Effector memory CD4-positive, alpha-beta T cell (primary cell): ENCODE results near the gene GJA1.

Experiments
- DNase-seq, 3 donors: peaks; one replicate each; pipeline ENCODE4 v3.0.0-alpha.2; 2020
- H3K27ac ChIP-seq: 2 replicates; pipeline ENCODE4 v1.7.0; 2013; ENCODE audit warnings: mild to moderate bottlenecking, low read length, moderate library complexity; ENCODE audit not compliant: insufficient read depth, poor library complexity, severe bottlenecking
- H3K27me3 ChIP-seq: replicated peaks from 2 replicates; pipeline ENCODE4 v1.7.0; 2013; ENCODE audit warnings: mild to moderate bottlenecking, low read length; ENCODE audit not compliant: insufficient read depth, control insufficient read depth, poor library complexity, severe bottlenecking
- H3K36me3 ChIP-seq: 2 replicates; pipeline ENCODE4 v1.7.0; 2013; ENCODE audit warnings: mild to moderate bottlenecking, low read length, moderate library complexity; ENCODE audit not compliant: control insufficient read depth, insufficient read depth
- H3K4me1 ChIP-seq: 2 replicates; pipeline ENCODE4 v1.7.0; 2013; ENCODE audit warnings: low read length, mild to moderate bottlenecking; ENCODE audit not compliant: control insufficient read depth, insufficient read depth, poor library complexity, severe bottlenecking
- H3K4me3 ChIP-seq: 2 replicates; pipeline ENCODE4 v1.7.0; 2013; ENCODE audit warnings: low read length, low read depth, mild to moderate bottlenecking; ENCODE audit not compliant: insufficient read depth, poor library complexity, severe bottlenecking
- H3K9me3 ChIP-seq: 2 replicates; pipeline ENCODE4 v1.7.0; 2013; ENCODE audit warnings: mild to moderate bottlenecking, low read length, moderate library complexity; ENCODE audit not compliant: control insufficient read depth

The GJA1 gene

GRCh38 chr6:121482004-121482693 is 46.7 kb downstream of the GJA1 start:
- no peaks in the 10 kb centered on the region for H3K36me3 ChIP-seq
- H3K27ac ChIP-seq: no peak overlapping the region
- H3K4me3 ChIP-seq: no peak overlapping the region
- no peaks in the 10 kb centered on the region for H3K9me3 ChIP-seq
- H3K27me3 ChIP-seq: no peaks in the 10 kb centered on the region
- no peaks in the 10 kb centered on the region for H3K4me1 ChIP-seq
- DNase-seq: no peak

GRCh38 chr6:121482751-121483150 is 47.3 kb downstream of the GJA1 start:
- DNase-seq: no peak
- no peaks in the 10 kb centered on the region for H3K4me1 ChIP-seq
- H3K36me3 ChIP-seq: no peaks in the 10 kb centered on the region
- no peaks in the 10 kb centered on the region for H3K27me3 ChIP-seq
- H3K4me3 ChIP-seq: no peak overlapping the region
- no peaks in the 10 kb centered on the region for H3K9me3 ChIP-seq
- no peak overlapping the region for H3K27ac ChIP-seq

GRCh38 chr6:121485359-121485811 is 49.9 kb downstream of the GJA1 start:
- Histone ChIP-seq H3K27me3 (no peaks in the 10 kb centered on the region), H3K4me1 (no peaks in the 10 kb centered on the region), H3K27ac (no peak overlapping the region), H3K9me3 (no peaks in the 10 kb centered on the region), H3K4me3 (no peak overlapping the region), H3K36me3 (no peaks in the 10 kb centered on the region)
- DNase-seq: no peak

- Histone ChIP-seq H3K27ac (no peak overlapping the region), H3K36me3 (no peaks in the 10 kb centered on the region)
- no peak for DNase-seq
Measured at GRCh38 chr6:121491576-121491975, 56.1 kb downstream of the GJA1 start.

GRCh38 chr6:121492536-121492935 is 57.1 kb downstream of the GJA1 start:
- Histone ChIP-seq H3K27me3 (no peaks in the 10 kb centered on the region), H3K9me3 (no peaks in the 10 kb centered on the region), H3K27ac (no peak overlapping the region), H3K36me3 (no peaks in the 10 kb centered on the region), H3K4me1 (no peaks in the 10 kb centered on the region), H3K4me3 (no peak overlapping the region)
- no peak for DNase-seq

More at GRCh38 chr6:121491576-121491975, 56.1 kb downstream of the GJA1 start:
- no peaks in the 10 kb centered on the region for H3K27me3 ChIP-seq
- no peak overlapping the region for H3K4me3 ChIP-seq
- no peaks in the 10 kb centered on the region for H3K9me3 ChIP-seq
- no peaks in the 10 kb centered on the region for H3K4me1 ChIP-seq

GRCh38 chr6:121497970-121498375 is 62.5 kb downstream of the GJA1 start:
- H3K27me3 ChIP-seq: no peaks in the 10 kb centered on the region
- H3K4me1 ChIP-seq: no peaks in the 10 kb centered on the region
- H3K36me3 ChIP-seq: no peaks in the 10 kb centered on the region
- no peak overlapping the region for H3K4me3 ChIP-seq
- no peak overlapping the region for H3K27ac ChIP-seq
- no peaks in the 10 kb centered on the region for H3K9me3 ChIP-seq
- no peak for DNase-seq

- no peaks in the 10 kb centered on the region for H3K36me3 ChIP-seq
- H3K4me3 ChIP-seq: no peak overlapping the region
- H3K27ac ChIP-seq: no peak overlapping the region
- no peaks in the 10 kb centered on the region for H3K4me1 ChIP-seq
- H3K27me3 ChIP-seq: no peaks in the 10 kb centered on the region
- H3K9me3 ChIP-seq: no peaks in the 10 kb centered on the region
- no peak for DNase-seq
Measured at GRCh38 chr6:121498481-121499276, 63.2 kb downstream of the GJA1 start.
